OCI-LY1 (cell line): ENCODE data around the gene CHADL.

Source experiments
- CTCF ChIP-seq: fragments of 200-600 bp; sonication (generic), shearing (Covaris generic); IDR thresholded peaks from 2 replicates; pipeline ENCODE4 v1.5.1; 2017; ENCODE audit warnings: mild to moderate bottlenecking, antibody characterized with exemption, low read length, moderate library complexity, mixed read lengths
- EZH2 ChIP-seq: fragments of 200-600 bp; sonication (generic), shearing (Covaris generic); IDR thresholded peaks from 2 replicates; pipeline ENCODE4 v1.8.0; 2017; ENCODE audit warnings: borderline replicate concordance, mixed run types, mild to moderate bottlenecking, antibody characterized with exemption, low read length, moderate library complexity, mixed read lengths

GRCh38 chr22:41263704-41264103 lies 23.0 kb upstream of the CHADL start:
- TF ChIP-seq CTCF = no peak
- TF ChIP-seq EZH2 = no peak
